GM06990 (cell line): ENCODE data around the gene AHRR.

ENCODE experiments used
- DNase-seq: peaks from one replicate; pipeline ENCODE4 v3.0.0-alpha.2; 2011; ENCODE audit not compliant: insufficient read length; ENCODE audit errors: extremely low read depth
- H3K27me3 ChIP-seq: replicated peaks from 2 replicates; pipeline ENCODE4 v1.6.0; 2011; ENCODE audit warnings: low read length; ENCODE audit not compliant: control insufficient read depth, insufficient read depth
- H3K36me3 ChIP-seq: 2 replicates; pipeline ENCODE4 v1.5.1; 2011; ENCODE audit warnings: low read length; ENCODE audit not compliant: control insufficient read depth, insufficient read depth
- H3K4me3 ChIP-seq: replicated peaks from 2 replicates; pipeline ENCODE4 v1.5.1; 2011; ENCODE audit warnings: low read depth, mild to moderate bottlenecking, control low read depth, low read length
- CTCF ChIP-seq: IDR thresholded peaks from 2 replicates; pipeline ENCODE4 v1.5.1; 2011; ENCODE audit warnings: low read length, control low read depth, mild to moderate bottlenecking, inconsistent platforms; ENCODE audit not compliant: insufficient read depth, poor library complexity, severe bottlenecking

AHRR gene

DNA sequence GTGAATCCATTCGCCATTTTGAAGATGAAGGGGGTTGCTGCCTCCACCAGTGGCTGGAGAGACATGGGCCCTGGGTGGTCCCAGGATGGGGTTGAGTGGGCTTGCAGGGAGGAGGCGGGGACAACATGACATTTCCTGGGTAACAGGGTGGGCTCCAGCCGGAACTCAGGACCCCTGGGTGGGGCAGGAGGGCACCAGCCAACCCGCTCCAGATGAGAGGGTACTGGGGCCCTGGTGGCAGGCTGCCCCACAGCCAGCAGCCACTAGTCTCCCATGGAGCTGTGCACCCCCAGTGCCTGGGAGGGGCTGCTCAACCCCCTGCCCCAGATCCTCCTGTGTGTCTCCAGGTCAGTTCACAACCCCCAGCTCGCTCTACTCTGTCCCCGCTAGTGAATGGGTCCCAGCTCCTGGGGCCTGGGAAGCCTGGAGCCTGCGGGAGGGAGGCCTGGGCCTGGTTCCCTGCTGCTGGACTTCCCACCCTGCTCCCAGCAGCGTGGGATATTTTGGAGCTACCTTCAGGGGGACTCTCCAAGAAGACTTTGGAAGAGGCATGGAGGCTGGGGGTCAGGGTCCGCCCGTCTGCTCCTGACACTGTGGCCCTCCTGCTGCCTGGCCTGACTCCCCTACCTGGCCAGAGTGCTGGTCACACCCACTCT is 55.9 kb downstream of the AHRR start:
- no peak for TF ChIP-seq CTCF
- Histone ChIP-seq H3K36me3 (peaks cover 15% of the 10 kb centered on the region), H3K27me3 (no peaks in the 10 kb centered on the region), H3K4me3 (no peak overlapping the region)
- no peak for DNase-seq

- DNase-seq = no peak
- no peak for TF ChIP-seq CTCF
- Histone ChIP-seq H3K36me3 (peaks cover 10% of the 10 kb centered on the region), H3K4me3 (no peak overlapping the region), H3K27me3 (no peaks in the 10 kb centered on the region)
Observed at GRCh38 chr5:378301-378891, 56.9 kb downstream of the AHRR start.

DNA sequence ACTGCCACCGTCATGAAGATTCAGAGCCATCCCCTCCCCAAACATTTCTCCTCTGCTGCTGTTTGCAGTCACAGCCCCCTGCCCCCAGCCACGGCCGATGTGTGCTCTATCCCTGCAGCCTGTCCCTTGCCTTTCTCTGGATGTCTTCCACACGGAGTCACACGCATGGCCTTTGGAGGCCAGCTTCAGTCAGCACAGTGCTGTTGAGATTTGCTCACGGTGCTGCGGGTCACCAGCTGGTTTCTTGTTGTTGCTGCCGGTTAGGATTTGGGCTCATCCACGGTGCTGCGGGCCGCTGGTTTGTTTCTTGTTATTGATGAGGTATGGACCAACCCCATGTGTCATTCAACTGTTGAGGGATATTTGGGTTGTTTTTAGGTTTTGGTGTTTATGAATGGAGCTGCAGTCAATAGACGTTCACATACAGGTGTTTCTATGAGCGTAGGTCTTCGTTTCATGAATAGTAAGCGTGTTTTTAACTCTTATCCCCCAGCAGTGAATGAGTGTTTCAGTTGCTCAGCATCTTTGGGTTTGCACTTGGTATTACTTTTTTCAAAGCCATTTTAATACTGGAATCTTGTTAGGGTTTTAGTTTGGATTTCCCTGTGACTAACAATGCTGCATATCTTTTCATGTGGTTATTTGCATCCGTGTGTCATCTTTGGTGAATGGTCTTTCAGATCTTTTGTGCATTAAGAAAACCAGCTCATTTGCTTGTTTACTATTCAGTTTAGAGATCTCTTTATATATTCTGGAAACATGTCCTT is 57.6 kb downstream of the AHRR start:
- Histone ChIP-seq H3K4me3 (no peak overlapping the region), H3K27me3 (no peaks in the 10 kb centered on the region), H3K36me3 (peaks cover 10% of the 10 kb centered on the region)
- no peak for DNase-seq
- no peak for TF ChIP-seq CTCF

DNA sequence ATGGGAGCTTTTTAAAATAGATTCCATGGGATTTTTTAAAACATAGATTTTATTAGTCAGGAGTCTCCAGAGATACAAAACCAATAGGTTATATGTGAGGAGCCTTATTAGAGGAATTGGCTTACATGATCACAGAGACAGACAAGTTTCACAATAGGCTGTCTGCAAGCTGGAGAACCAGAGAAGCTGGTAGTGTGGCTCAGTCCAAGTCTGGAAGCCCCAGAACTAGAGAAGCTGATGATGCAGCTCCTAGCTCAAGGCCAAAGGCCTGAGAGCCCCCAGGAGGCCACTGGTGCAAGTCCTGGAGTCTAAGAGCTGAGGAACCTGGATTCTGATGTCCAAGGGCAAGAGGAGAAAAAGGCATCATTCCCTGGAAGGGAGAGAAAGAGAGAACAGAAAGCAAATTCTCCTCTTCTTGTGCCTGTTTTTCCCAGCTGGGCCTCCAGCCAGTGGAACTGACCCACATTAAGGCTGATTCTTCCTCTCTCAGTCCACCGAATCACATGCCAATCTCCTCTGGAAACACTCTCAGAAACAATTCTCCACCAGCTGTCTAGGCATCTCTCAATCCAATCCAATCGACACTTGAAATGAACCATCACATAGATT is 59.3 kb downstream of the AHRR start:
- Histone ChIP-seq H3K27me3 (no peaks in the 10 kb centered on the region), H3K36me3 (peaks cover 9% of the 10 kb centered on the region), H3K4me3 (no peak overlapping the region)
- TF ChIP-seq CTCF = no peak
- DNase-seq = no peak

GRCh38 chr5:383066-383465 is 61.6 kb downstream of the AHRR start:
- Histone ChIP-seq H3K36me3 (peaks cover 12% of the 10 kb centered on the region), H3K4me3 (no peak overlapping the region), H3K27me3 (no peaks in the 10 kb centered on the region)
- DNase-seq = no peak
- no peak for TF ChIP-seq CTCF
